ENCODE data around the gene PIH1D1. TPM values are rescaled to one million over a fixed set of nuclear protein-coding genes. Genes with fewer than 3 reads are reported as not detected.

Gene PIH1D1
- total and polyA plus RNA-seq, 10 of the 15 experiments (the other 5 are each of a cell fraction or from before 2014, with no cell fraction given), result 16.1 to 153 (median 106) TPM

GRCh38 chr19:49451430-49452181 is at the start of gene PIH1D1 (continued):
- TF ChIP-seq IKZF2 (IDR thresholded peaks at IDR 0.05) (peak in 1 of 2 experiments; percentile 20; a peak in 1 of 4 replicates), SREBF1 (IDR thresholded peaks at IDR 0.05; ENCODE audit: low read length) (no peak), SMAD1 (IDR thresholded peaks at IDR 0.05; ENCODE audit: low read depth, partially characterized antibody) (peak; percentile 79), TCF3 (IDR thresholded peaks at IDR 0.05; ENCODE audit: borderline replicate concordance, insufficient read depth, low read depth, low read length) (no peak), CTCF (IDR thresholded peaks at IDR 0.05 in 2 of 3, conservative IDR thresholded peaks at IDR 0.05 in 1 of 3; ENCODE audit: control insufficient read depth in 2 of 3, extremely low read depth in 1 of 3, insufficient read depth in 1 of 3, low read depth in 3 of 3, low read length in 3 of 3) (no peak), TCF12 (IDR thresholded peaks at IDR 0.05; ENCODE audit: low read depth, low read length) (no peak), ZNF622 (IDR thresholded peaks at IDR 0.05) (no peak), TBL1XR1 (IDR thresholded peaks at IDR 0.05; ENCODE audit: low read depth, low read length) (no peak), REST (IDR thresholded peaks at IDR 0.05; ENCODE audit: low read depth, low read length) (no peak), STAT1 (conservative IDR thresholded peaks at IDR 0.05) (no peak), ZBTB40 (IDR thresholded peaks at IDR 0.05; ENCODE audit: borderline replicate concordance) (peak; percentile 96), CREB1 (IDR thresholded peaks at IDR 0.05; ENCODE audit: low read depth) (peak; percentile 60), ZNF274 (IDR thresholded peaks at IDR 0.05; ENCODE audit: insufficient read depth, insufficient read length) (no peak), POLR2AphosphoS2 (IDR thresholded peaks at IDR 0.05; ENCODE audit: low read depth, low read length) (peak; percentile 69; the same call in 1 of the 2 replicates), PML (IDR thresholded peaks at IDR 0.05; ENCODE audit: low read length) (peak; percentile 63; the same call in 1 of the 2 replicates), CREM (IDR thresholded peaks at IDR 0.05; ENCODE audit: low read depth) (peak; percentile 47; the same call in 1 of the 2 replicates), EP300 (IDR thresholded peaks at IDR 0.05; ENCODE audit: borderline replicate concordance in 1 of 2, control insufficient read depth in 1 of 2, low read depth in 2 of 2, low read length in 2 of 2) (no peak), SMARCA5 (IDR thresholded peaks at IDR 0.05) (peak; percentile 49; the same call in 1 of the 2 replicates), ZNF384 (IDR thresholded peaks at IDR 0.05; ENCODE audit: borderline replicate concordance, low read depth, low read length) (no peak), HDAC6 (IDR thresholded peaks at IDR 0.05; ENCODE audit: unreplicated experiment) (no peak), LARP7 (IDR thresholded peaks at IDR 0.05) (no peak; the same call in 1 of the 2 replicates), HDGF (IDR thresholded peaks at IDR 0.05) (peak; percentile 62; the same call in 1 of the 2 replicates)
